Skin epidermis (tissue), 12 donors: ENCODE results near the gene WWOX.

Experiments used
- H3K27ac ChIP-seq, 21 experiments: fragments of 200-600 bp; sonication (generic) in 11 of 21; one replicate each; pipeline ENCODE4 v1.5.0; 2020; ENCODE audit warnings: mild to moderate bottlenecking in 3 of 21, inconsistent platforms in 2 of 21, moderate library complexity in 2 of 21
- H3K4me3 ChIP-seq, 7 experiments: fragments of 200-600 bp; sonication (generic) in 2 of 7; one replicate each; pipeline ENCODE4 v1.5.0; 2020; ENCODE audit warnings: inconsistent platforms in 2 of 7, mild to moderate bottlenecking in 2 of 7, moderate library complexity in 1 of 7

The WWOX gene

DNA sequence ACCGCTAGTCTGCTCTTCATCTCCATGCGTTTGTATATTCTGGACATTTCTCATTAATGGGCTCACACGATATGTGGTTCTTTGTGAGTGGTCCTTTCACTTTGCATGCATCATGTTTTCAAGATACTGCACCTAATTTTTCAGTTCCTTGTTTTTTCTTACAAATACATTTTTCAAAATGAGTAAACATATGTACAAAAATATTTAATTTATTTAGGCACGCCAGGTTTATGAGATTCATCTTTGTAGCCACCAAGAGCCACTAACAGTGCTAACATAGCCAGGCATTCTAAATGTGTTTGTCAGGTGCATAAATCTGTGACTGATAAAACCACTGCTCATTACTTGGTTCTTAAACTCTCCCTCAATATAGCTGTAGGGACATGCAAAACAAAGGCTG is 375.3 kb downstream of the WWOX start:
- Histone ChIP-seq H3K27ac (no peak overlapping the region), H3K4me3 (no peak overlapping the region)

DNA sequence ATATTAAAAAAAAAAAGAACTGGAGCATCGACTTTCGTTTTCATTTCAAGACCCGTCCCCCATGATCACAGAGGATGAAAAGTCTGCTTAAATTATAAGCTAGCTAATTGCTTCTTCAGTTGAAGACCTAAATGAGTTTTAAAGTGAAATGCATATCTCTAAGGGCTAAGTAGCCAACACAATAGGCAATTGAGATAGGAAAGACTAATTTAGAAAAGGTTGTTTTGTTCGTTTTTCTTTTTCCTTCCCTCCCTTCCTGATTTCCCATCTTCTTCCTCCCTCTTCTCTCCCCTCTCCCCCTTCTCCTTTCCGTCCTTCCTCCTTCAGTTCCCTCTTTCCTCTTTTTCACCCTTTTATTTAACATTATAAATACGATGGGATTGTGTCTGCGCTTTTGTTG is 377.2 kb downstream of the WWOX start:
- no peak overlapping the region for H3K27ac ChIP-seq
- no peak overlapping the region for H3K4me3 ChIP-seq

DNA sequence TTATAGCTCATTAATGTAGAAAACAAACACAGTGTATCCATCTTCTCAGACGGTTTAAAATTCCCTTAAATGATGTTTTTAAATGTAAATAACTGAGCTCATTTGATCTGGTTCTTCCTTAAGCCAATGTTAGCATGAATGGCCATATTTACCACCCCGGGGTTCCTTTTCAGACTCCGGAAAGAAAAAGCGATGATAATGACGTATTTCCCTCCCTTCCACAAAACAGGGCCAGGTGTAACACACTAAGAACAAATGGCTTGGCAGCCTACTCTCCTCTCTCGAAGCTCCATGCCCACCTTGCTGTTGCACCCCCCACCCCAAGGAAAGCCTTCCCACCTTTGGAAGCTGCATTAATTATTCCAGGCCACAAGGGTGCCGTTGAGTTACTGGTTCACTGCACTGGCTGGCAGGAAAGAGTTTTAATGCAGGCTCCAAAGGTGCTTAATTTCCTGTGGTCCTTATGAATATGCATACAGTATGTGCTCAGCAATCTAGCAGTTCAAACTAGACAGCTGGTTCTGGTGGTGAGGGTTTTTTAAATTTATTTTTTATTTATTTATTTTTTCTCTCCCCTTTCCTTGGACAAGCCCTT is 378.9 kb downstream of the WWOX start:
- no peak overlapping the region for H3K27ac ChIP-seq
- H3K4me3 ChIP-seq: no peak overlapping the region

DNA sequence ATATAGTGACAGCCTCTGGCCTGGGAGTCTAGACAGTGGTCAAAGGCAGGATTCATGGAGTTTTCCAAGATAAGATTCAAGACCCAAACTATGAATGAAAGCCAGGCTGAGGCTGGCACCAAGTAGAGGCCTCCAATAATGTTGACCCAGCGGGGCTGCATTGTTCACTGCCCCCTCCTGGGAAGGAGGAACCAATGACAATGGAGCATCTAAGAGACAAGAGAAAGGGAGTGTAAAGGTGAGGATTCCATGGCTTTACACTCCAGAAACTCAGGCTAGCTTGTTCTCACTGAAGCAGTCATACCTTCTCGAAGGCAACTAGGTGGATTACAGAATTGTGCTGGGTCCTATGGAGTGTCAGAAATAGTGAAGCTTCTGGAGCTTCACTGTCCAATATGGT is 380.3 kb downstream of the WWOX start:
- no peak overlapping the region for H3K27ac ChIP-seq
- H3K4me3 ChIP-seq: no peak overlapping the region

DNA sequence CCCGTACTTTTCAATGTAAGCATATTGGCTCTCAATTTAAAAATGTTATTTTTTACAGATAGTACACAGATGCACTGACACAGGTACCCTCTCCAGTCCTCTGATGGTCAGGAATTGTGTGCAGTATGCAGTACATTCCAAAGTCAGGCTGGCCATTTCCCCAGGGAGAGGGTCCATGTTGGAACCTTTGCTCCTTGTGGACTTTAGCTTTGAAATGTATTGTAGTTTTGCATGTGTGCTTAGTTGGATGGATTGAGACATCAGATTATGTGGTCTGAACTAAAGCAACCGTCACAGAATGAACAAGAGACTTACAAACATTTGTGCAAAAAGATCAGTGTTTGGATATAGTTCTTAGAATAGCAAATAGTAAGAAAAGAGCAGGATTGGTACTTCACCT is 381.1 kb downstream of the WWOX start:
- no peak overlapping the region for H3K27ac ChIP-seq
- H3K4me3 ChIP-seq: no peak overlapping the region

DNA sequence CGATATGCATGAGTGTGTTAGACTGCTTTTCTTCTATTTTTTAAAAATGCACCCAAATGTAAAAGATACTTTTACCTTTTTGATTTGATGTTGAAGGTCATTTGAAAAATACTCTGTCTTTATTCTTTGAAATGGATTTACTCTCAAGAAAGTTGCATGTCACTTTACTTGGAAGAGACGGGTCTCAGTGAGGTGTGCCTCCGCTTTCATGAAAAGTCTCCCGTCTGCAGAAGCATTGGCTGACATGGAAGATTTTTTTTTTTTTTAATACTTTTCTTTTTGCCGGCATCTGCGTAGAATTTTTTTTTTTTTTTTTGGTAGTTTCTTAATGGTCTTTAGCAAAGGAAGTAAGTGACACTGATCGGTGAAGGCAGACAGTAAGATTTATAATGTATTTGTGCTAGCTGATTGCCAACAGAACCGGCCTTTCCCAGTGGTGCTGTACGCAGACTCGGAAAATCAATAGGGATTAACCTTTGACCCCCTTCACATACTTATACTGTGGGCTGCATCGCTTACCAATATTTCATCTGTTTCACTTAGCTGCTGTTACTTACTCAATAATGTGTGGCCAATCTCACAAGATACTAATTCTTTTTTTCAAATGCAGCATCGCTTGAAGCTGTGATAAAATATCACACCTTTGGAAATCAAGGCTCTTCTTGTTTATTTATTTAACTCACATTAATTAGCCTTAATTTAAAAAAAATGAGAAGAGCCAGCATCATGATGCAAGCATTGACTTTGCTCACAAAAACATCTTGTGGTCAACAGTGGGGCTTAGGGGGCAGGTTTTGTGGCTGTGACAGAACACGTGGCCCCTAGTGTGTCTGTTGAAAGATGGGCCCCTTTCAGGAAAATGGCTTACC is 383.9 kb downstream of the WWOX start:
- Histone ChIP-seq H3K27ac (no peak overlapping the region), H3K4me3 (no peak overlapping the region)

GRCh38 chr16:78484509-78485058 is 385.1 kb downstream of the WWOX start:
- no peak overlapping the region for H3K27ac ChIP-seq
- H3K4me3 ChIP-seq: no peak overlapping the region

- Histone ChIP-seq H3K4me3 (no peak overlapping the region), H3K27ac (no peak overlapping the region)
These were observed 385.9 kb downstream of the WWOX start for GRCh38 chr16:78485188-78485916.

DNA sequence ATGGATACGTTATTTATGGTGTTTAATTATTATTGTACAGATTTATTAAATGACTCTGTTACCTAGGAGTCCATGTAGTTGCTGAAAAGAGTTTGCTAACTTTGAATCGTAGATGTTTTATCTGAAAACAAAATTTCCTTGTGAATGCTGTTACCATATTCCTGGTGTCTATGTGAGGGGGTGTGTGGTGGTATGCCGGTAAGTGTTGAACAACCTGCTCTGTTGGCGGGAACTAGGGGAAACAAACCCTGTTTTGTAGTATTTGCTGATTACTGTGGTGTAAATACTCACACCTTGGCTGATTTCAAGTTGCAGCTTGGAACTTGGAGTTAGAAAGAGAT is 386.4 kb downstream of the WWOX start:
- H3K4me3 ChIP-seq: no peak overlapping the region

GRCh38 chr16:78487471-78487870 is 388.0 kb downstream of the WWOX start:
- no peak overlapping the region for H3K27ac ChIP-seq
- H3K4me3 ChIP-seq: no peak overlapping the region

More for the DNA sequence above, 386.4 kb downstream of the WWOX start:
- no peak overlapping the region for H3K27ac ChIP-seq

GRCh38 chr16:78489072-78489471 is 389.6 kb downstream of the WWOX start:
- Histone ChIP-seq H3K4me3 (no peak overlapping the region), H3K27ac (no peak overlapping the region)

- Histone ChIP-seq H3K27ac (no peak overlapping the region), H3K4me3 (no peak overlapping the region)
These were observed 390.2 kb downstream of the WWOX start for GRCh38 chr16:78489631-78490030.

GRCh38 chr16:78490431-78490830 is 391.0 kb downstream of the WWOX start:
- no peak overlapping the region for H3K4me3 ChIP-seq
- no peak overlapping the region for H3K27ac ChIP-seq

- Histone ChIP-seq H3K27ac (no peak overlapping the region), H3K4me3 (no peak overlapping the region)
These were observed 391.4 kb downstream of the WWOX start for GRCh38 chr16:78490847-78491246.

- Histone ChIP-seq H3K27ac (no peak overlapping the region), H3K4me3 (no peak overlapping the region)
These were observed 394.1 kb downstream of the WWOX start for GRCh38 chr16:78493573-78493972.

DNA sequence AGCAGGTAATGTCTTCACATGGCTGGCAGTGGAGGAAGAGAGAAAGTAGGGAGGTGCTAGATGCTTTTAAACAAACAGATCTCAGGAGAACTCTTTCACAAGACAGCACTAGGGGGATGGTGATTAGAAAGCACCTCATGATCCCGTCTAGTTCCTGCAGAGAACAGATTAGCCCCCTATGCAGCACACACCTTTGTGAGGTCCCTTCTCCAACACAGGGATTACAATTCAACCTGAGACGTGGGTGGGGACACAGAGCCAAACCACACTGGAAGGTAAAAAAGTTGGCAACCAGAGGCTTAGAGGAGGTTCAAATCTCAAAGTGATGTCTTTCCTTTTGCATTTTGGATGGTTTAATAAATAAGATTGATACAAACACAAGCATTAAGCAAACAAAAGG is 394.7 kb downstream of the WWOX start:
- H3K4me3 ChIP-seq: no peak overlapping the region
- no peak overlapping the region for H3K27ac ChIP-seq

GRCh38 chr16:78494674-78495073 is 395.2 kb downstream of the WWOX start:
- H3K27ac ChIP-seq: no peak overlapping the region
- H3K4me3 ChIP-seq: no peak overlapping the region

DNA sequence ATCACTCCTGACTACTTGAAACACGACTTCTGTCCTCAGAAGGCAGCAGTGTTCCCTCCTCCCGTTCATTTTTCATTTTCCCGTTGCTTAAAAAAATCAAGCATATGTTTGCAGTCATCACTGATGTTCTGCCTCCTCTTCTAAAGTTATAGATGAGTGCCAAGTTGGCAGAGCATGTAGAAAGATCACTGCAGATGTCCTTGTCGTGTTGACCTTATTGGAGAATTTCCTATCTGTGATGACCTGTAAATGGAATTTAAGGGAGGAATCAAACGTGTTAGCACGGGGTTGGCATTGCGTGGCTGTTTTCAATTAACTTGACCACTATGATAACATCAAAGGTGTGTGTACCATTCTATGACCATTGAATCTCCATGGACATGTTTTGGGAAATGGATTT is 396.7 kb downstream of the WWOX start:
- H3K27ac ChIP-seq: no peak overlapping the region
- no peak overlapping the region for H3K4me3 ChIP-seq

DNA sequence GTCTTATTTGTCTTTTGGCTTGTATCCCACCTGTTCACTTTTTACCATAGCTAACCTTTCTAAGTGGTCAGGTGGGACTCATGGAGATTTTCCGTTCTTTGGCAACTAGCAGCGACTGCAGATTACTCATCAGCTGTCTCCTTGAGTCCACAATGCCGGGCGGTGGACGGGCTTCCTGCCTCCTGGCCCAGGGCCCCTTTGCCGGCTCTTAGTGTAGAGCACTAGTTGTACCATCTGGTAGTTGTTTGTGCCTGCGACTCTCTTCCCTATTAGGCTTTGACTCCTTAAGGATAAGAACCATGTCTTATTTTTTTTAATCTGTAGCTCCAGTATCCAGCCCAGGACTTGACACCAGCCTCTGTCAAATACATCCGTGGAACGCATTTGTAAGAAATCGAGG is 399.9 kb downstream of the WWOX start:
- Histone ChIP-seq H3K27ac (no peak overlapping the region), H3K4me3 (no peak overlapping the region)

DNA sequence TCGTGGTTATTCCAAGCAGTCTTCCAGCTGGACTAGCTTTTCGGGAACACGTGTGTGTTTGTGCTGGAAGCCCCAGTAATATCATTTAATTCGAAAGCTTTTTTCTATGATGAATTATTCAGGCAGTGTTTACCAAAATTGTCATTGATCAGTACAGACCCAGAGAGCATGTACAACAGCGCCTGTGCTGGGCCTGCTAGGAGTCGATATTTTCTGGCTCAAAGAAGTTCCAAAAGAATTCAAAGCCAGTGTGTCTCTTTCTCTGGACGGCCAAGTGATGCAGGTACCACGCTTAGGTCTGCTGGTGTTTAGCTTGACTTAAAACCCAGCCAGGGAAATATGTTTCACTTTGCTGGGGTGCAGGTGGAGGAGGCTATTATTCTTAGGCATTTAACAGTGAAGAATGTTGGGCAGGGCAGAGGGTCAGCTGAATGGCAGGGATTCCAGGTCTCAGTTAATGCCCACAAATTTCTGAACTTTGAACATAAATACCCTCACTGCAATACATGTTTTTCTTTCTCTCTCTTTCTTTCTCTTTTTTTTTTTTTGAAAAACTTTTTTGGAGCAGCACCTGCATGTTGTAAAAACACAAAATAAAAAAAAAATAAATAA is 401.3 kb downstream of the WWOX start:
- Histone ChIP-seq H3K4me3 (no peak overlapping the region), H3K27ac (no peak overlapping the region)
